HPDE6-E6E7 (cell line): Measurements from ENCODE around the gene NPIPB6.
A peak's percentile ranks its signal among the peaks of the same experiment; 100 is the strongest.
"Not testable (repeated sequence)": the region's sequence is repeated elsewhere in the genome, so short reads cannot be mapped to it uniquely, and the experiment has no call there.

Experiments
- DNase-seq: peaks from one replicate; pipeline ENCODE4 v3.0.0; 2011; ENCODE audit warnings: missing footprints; ENCODE audit errors: extremely low spot score

Gene NPIPB6

GRCh38 chr16:28363408-28363807 is at the start of gene NPIPB6:
TSS of gene NPIPB6 (minus strand) at chr16:28363508. CDS start at chr16:28362822, 686 bp downstream.
- DNase-seq: not testable (repeated sequence)

DNA sequence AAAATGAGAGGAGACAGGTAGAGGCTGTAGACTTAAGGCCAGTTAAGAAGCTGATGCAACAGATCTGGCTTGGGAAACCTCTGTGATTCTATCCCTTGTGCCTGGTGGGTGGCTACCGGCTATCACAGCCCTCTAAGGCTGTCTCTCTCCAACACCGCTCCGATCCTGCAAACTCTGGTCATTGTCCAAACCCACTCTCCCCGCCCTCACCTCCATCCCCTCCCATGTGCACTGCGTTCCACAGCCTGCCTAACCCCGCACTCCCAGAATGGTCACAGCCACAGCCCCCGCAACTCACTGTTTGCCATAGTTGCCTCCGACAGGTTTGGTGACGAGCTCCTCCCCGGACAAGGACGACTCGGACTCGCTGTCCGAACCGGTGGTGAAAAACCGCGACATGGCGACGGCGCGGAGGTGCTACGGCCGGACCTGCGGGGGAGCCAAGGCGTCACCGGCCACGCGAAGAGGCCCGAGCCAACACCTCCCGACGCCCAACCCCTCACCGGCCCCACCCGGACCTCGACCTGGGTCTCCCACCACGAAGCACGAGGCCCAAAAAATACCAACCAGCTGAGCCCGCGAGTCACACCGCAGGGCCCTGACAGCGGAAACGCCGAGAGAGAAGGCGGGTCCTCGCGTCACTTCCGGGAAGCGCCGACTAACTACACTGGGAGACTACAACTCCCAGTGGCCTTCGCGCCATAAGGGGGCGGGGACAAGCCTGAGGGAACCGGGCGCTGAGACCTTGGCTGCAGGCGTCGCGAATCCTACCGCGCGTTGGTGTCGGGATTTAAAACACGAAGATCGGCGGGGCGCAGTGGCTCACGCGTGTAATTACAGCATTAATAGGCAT is 40.1 kb upstream of the NPIPB6 start, which contains the start of gene EIF3CL:
TSS of gene EIF3CL (minus strand) at position 622 of the 853 bp plus-strand sequence. CDS start at position 399, 223 bp downstream.
- DNase-seq: not testable (repeated sequence)

- DNase-seq: not testable (repeated sequence)
Observed at GRCh38 chr16:28392054-28392453, 28.7 kb upstream of the NPIPB6 start.

DNA sequence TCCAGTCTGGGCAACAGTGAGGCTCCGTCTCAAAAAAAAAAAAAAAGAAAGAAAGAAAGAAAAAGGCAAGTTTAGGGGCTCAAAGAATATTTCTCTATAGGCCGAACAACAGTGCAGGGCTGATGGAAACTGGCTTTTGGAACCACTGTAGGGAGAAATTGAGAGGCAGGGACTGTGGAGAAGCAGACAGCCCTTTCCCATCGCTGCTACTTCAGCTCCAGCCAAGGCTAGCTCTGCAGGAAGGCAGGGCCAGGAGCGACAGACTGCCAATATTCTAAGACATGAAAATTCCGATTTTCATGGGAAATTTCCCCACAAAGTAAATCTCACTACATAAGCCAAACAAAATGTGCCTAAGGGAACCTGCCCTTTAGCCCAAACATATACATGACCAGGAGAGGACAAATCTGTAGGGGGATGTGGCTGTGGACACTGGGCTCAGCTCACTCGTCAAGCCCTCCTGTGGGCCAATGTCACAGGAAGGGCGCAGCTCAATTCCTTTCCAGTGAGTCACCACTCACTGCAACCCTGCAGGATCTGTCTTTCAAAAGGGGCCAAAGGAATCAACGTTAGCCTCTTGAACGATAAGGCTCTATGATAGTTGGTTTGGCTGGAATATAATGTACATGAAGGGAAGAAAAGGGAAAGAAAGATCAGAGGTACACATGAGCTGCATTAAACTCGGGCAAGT is 19.0 kb upstream of the NPIPB6 start:
- DNase-seq: not testable (repeated sequence)

DNA sequence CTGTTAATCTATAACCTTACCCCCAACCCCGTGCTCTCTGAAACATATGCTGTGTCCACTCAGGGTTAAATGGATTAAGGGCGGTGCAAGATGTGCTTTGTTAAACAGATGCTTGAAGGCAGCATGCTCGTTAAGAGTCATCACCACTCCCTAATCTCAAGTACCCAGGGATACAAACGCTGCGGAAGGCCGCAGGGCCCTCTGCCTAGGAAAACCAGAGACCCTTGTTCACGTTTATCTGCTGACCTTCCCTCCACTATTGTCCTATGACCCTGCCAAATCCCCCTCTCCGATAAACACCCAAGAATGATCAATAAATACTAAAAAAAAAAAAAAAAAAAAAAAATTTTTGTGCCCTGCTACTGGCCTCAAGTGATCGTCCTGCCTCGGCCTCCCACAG is 14.5 kb upstream of the NPIPB6 start:
- DNase-seq: not testable (repeated sequence)

DNA sequence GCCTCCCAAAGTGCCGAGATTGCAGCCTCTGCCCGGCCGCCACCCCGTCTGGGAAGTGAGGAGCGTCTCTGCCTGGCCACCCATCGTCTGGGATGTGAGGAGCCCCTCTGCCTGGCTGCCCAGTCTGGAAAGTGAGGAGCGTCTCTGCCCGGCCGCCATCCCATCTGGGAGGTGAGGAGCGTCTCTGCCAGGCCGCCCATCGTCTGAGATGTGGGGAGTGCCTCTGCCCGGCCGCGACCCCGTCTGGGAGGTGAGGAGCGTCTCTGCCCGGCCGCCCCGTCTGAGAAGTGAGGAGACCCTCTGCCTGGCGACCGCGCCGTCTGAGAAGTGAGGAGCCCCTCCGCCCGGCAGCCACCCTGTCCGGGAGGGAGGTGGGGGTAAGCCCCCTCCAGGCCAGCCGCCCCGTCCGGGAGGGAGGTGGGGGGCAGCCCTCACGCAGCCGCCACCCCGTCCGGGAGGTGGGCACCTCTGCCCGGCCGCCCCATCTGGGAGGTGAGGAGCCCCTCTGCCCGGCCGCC is 13.9 kb upstream of the NPIPB6 start:
- not testable (repeated sequence) for DNase-seq

GRCh38 chr16:28375115-28375514 is 11.8 kb upstream of the NPIPB6 start:
- not testable (repeated sequence) for DNase-seq

DNA sequence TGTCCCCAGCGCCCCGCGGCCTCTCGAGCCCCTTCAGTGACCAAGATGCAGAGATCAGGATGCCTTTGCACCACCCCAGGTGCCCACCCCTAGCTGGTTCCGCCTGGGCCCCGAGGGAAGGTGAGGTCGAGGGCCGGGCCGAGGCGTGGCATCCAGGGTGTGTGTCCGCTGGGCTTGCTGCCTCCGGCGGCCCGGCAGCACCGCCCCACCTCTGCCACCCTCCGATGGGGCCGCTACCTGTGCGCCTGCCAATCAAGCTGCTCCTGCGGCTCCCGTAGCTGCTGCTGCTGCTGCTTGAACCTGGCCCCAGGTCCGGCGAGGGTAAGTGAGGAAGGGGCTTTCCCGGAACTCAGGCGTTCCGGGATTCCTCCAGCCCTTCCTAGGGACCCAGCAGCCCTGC is 11.0 kb upstream of the NPIPB6 start:
- DNase-seq: not testable (repeated sequence)

DNA sequence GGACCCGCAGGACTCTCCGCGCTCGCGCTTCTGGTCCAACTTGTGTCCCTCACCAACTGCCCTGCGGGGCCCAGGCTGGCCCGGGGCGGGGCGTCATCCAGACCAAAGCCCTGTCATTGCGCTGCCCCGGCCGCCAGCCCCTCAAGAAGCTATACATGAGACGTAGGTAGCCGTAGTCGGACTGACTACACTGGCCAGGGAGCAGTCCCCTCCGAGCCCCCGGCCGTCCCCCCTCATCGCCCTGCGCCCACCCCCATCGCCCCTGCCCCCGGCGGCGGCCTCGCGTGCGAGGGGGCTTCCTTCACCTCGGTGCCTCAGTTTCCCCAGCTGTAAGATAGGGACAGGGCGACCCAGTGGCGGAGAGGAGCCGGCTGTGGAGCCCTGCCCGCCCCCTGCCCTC is 4.6 kb upstream of the NPIPB6 start:
- DNase-seq: not testable (repeated sequence)

DNA sequence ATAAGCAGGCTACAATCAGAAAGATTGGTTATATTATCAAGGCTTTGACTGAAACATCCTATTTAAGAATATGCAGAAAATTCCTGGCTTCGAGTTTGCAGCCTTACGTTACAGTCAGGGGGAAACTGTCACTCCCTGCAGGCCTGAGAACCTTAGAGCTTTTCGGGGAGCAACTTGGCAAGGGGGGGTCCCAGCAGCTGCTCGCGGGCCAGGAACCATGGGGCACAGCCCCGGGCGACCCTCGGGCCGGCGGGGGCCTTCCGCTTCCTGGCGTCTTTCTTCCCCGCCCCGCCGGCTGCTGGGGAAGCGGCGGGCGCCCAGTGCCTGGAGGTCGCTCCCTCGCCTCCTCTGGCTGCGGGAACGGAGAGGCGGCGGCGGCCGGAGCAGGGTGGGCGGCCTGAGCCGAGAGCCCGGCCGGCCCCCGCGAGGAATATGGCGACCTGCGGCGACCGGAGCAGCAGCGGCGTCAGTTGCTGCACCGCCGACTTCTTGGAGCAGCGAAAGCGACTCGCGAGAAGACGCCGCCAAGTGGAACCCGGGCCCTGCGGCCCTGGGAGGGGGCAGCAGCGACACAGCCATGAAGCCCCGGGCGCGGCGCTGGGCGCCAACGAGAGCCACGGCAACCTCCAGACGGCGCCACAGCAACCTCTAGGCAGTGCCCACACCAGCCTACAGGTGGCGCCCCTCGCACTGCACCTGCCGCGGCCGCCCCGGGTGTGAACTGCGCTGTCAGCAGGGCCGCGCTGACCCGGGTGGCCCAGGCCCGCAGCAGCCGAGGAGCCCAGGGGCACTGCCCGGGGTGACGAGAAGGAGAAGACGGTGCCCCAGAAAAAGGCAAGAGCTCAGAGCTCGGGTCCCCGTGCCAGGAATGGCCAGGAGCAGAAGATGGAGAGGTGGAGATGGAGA is 1.2 kb upstream of the NPIPB6 start:
- DNase-seq: not testable (repeated sequence)

- DNase-seq: not testable (repeated sequence)
Observed at GRCh38 chr16:28362600-28362999, 708 bp downstream of the NPIPB6 start.

DNA sequence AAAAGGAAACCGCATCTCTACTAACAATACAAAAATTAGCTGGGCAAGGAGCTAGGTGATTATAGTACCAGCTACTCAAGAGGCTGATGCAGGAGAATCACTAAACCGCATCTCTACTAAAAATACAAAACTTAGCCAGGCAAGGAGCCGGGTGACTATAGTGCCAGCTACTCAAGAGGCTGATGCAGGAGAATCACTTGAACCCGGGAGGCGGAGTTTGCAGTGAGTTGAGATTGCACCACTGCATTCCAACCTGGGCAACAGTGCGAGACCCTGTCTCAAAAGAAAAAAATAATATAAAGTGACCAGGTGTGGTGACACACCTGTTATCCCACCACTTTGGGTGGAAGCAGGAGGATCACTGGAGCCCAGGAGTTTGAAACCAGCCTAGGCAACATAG is 25.1 kb downstream of the NPIPB6 start:
- not testable (repeated sequence) for DNase-seq

GRCh38 chr16:28336940-28337710 is 26.2 kb downstream of the NPIPB6 start:
- not testable (repeated sequence) for DNase-seq

DNA sequence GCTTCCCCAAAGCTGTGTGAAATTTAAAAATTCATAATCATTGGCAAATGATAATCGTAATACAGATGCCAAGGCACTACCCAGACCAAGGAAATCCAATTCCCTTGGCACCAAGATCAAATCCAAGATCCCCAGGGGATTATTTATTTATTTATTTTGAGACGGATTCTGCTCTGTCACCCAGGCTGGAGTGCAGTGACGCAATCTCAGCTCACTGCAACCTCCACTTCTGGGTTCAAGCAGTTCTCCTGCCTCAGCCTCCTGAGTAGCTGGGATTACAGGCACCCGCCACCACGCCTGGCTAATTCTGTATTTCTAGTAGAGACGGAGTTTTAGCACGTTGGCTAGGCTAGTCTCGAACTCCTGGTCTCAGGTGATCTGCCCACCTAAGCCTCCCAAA is 27.6 kb downstream of the NPIPB6 start:
- DNase-seq: not testable (repeated sequence)

DNA sequence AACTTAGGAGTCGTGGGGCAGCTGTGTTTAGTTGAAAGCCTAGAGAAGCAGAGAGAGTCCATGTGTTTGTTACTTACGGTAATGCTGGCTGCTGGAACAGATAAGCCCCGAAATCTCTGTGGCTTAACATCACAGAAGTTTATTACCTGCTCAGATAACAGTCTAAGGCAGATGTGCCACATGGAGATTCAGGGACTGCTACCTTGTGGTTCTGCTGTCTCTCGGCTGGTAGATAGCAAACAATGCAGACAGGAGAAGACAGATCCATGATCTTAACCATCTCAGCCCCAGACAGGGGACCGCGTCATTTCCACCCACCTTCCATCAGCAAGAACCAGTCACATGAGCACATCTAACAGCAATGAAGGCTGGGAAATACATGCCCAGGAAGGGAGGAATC is 30.7 kb downstream of the NPIPB6 start:
- not testable (repeated sequence) for DNase-seq

DNA sequence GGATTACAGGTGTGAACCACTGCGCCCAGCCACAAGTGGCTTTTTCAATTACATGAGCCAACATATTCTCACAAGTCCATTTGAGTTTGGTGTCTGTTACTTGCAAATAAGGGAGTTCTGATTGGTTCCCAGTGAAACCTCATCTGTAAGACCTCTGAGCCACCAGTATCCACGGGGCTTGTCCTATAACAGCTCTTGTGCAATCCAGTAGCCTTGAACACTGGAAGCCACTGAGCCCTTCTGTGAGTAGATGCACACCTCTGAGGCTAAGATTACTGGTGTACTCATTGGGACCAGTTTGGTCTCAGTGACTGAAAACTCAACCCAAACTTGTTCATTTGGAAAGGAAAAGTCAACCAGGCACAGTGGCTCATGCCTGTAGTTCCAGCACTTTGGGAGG is 32.3 kb downstream of the NPIPB6 start:
- not testable (repeated sequence) for DNase-seq

- DNase-seq: not testable (repeated sequence)
Observed at GRCh38 chr16:28330232-28330631, 33.1 kb downstream of the NPIPB6 start.

DNA sequence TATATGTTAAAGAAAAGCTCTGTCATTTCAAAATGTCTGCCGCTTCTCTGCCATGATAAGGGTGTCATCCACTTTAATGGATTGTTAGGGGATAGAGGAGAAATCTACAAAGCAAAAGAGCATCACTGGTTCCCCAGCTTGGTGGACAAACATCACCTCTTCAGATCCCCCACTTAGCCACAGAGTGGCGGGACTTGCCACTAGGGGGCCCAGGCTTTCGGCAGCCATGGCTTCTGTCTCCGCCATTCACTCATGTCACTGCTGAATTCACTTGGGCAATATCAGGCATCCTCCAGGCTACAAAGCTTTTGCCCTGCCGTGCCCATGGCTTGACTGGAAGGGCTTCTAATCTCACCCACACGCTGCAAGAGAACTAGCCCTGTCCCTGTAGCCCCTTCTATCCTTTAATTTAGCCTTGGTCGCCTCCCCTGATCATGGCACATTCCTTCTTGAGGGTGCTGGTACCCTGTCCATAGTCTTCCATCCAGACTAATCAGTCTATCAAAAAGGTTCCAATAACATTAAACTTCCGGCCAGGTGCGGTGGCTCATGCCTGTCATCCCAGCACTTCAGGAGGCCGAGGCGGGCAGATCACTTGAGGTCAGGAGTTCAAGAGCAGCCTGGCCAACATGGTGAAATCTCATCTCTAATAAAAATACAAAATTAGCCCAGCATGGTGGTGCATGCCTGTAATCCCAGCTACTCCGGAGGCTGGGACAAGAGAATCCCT is 36.3 kb downstream of the NPIPB6 start:
- peak; percentile 54 for DNase-seq

DNA sequence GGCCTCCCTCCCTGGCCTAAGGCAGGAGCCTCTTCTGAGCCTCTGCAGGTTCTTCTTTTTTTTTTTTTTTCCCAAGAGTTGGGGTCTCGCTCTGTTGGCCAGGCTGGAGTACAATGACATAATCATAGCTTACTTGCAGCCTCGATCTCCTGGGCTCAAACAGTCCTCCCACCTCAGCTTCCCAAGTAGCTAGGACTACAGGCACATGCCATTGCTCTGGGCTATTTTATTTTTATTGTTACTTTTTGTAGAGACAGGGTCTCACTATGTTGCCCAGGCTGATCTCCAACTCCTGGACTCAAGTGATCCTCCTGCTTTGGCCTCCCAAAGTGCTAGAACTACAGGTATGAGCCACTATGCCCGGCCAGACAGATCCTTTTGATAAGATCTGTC is 38.4 kb downstream of the NPIPB6 start:
- no peak for DNase-seq
